ENCODE data around the gene PCNX3. TPM values are rescaled to one million over a fixed set of nuclear protein-coding genes. Genes with fewer than 3 reads are reported as not detected.

The PCNX3 gene
- total and polyA plus RNA-seq, 2 of the 13 experiments (the other 11 are each of a cell fraction or from before 2014, with no cell fraction given) = 16.2 to 23.0 TPM

DNA sequence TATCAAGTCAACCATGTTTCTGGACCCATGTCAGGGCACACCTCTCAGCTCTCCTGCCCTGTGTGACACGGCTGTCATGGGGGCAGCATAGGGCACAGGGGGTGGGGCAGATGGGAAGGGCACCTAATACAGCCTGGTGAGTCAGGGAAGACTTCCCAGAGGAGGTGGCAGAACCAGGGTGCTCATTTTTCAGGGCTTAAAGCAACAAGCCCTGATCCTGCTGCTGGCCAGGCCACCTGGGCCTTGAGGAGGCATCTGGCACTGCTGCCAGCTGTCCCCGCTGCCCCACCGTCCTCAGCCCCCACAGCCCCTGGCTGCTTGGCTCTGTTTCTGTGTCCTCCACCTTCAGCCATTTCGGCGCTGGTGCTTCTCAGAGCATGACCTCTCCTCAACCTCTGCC, 5.9 kb upstream of the PCNX3 start:
- no peaks in the 10 kb centered on the region; a peak in 1 of 5 replicates for H3K27me3 ChIP-seq (ENCODE audit: control insufficient read depth in 1 of 2, insufficient read depth in 2 of 2, low read length in 2 of 2)
- WGBS (ENCODE audit: low lambda C conversion rate) = 90% methylated on average over 5 of the region's 5 CpGs
- TF ChIP-seq KDM5A (IDR thresholded peaks at IDR 0.05; ENCODE audit: borderline replicate concordance, low read length) (no peak), MIER3 (CRISPR knock-in tag; IDR thresholded peaks at IDR 0.05; ENCODE audit: borderline replicate concordance) (no peak), AGO2 (optimal IDR thresholded peaks at IDR 0.05; ENCODE audit: low read depth, low read length) (peak; percentile 65), RBFOX2 (IDR thresholded peaks at IDR 0.05; ENCODE audit: low read depth, low read length) (peak; percentile 60)
- DNase-seq (ENCODE audit: low spot score) = no peak
- H3K27ac ChIP-seq (ENCODE audit: extremely low read length, insufficient read depth, low read length) = no peak overlapping the region
- in situ Hi-C loops (cut with HindIII; ENCODE audit: extremely low pct_ligation_motif_present, low pct_unique_long_range_greater_than_20kb) = loop anchor here (5.0 kb wide), 1 partner anchor 32 kb away; the partner anchor contains the start of gene EHBP1L1
- H3K4me1 ChIP-seq (ENCODE audit: insufficient read depth, low read length) = peaks cover 37% of the 10 kb centered on the region
- BruUV-seq (replicated peaks) = no TSS peak
- no peak overlapping the region for H3K4me2 ChIP-seq (ENCODE audit: low read depth, low read length)
- peaks cover 49% of the 10 kb centered on the region for H3K79me2 ChIP-seq (ENCODE audit: insufficient read depth, low read length)
- no peak for ATAC-seq
- H3K9me3 ChIP-seq (ENCODE audit: low read length) = no peaks in the 10 kb centered on the region
- CTCF ChIA-PET (ENCODE audit: low intra/inter-chr PET ratio, low total read pairs) = no interaction called here
- no peak for FAIRE-seq
- POLR2A ChIA-PET = interaction anchor here (1.0 to 1.7 kb wide), 5 partner anchors 12 to 53 kb away, joined by 3 to 5 read pairs (median 4); partner anchors contain the start of genes KCNK7, RELA and SIPA1
- no peak overlapping the region for H2AFZ ChIP-seq (ENCODE audit: low read length)
- H4K20me1 ChIP-seq (ENCODE audit: insufficient read depth, low read length) = peaks cover 21% of the 10 kb centered on the region; the same call in 1 of the 2 replicates
- intact Hi-C loops (cut with micrococcal nuclease; ENCODE audit: unreplicated experiment) = no loop called here
- H3K9ac ChIP-seq (ENCODE audit: insufficient read depth, low read depth, low read length) = no peak overlapping the region
- peaks cover 29 to 61% of the 10 kb centered on the region in 2 experiments for H3K36me3 ChIP-seq (replicated peaks in 1 of 2; ENCODE audit: control insufficient read depth in 1 of 2, insufficient read depth in 2 of 2, low read length in 2 of 2)
- no peak overlapping the region for H3K4me3 ChIP-seq (replicated peaks in 1 of 3; ENCODE audit: insufficient read depth in 1 of 3, low read depth in 2 of 3, low read length in 3 of 3)

DNA sequence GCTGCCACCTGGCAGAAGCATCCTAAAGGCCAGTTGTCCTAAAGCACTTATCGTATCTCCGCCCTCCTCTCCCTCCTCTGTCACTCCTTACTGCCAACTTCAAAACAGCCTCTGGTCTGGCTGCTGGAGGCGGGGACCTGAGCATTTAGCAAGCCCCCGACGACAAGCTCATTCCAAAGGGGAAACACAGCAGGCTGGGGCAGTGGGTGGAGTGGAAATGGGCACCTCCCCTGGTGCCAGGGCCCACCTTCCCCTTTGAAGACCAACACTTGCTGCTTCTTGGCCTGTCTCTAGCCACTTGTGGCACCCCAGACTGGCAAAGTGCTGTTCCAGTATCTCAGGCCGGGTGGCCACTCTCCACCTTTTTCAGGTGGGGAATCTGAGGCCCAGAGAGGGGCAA, 5.2 kb upstream of the PCNX3 start:
- H3K4me2 ChIP-seq (ENCODE audit: low read depth, low read length) = peak overlapping the region; percentile 96
- in situ Hi-C loops (cut with HindIII; ENCODE audit: extremely low pct_ligation_motif_present, low pct_unique_long_range_greater_than_20kb) = loop anchor here (5.0 kb wide), 1 partner anchor 33 kb away; the partner anchor contains the start of gene EHBP1L1
- peaks cover 52% of the 10 kb centered on the region for H3K79me2 ChIP-seq (ENCODE audit: insufficient read depth, low read length)
- H3K27me3 ChIP-seq (ENCODE audit: control insufficient read depth in 1 of 2, insufficient read depth in 2 of 2, low read length in 2 of 2) = no peaks in the 10 kb centered on the region; a peak in 1 of 5 replicates
- ATAC-seq (no peak), DNase-seq (ENCODE audit: low spot score) (no peak), FAIRE-seq (no peak)
- peak overlapping the region in 1 of 3 experiments; percentile 97; a peak in 1 of 6 replicates for H3K4me3 ChIP-seq (replicated peaks in 1 of 3; ENCODE audit: insufficient read depth in 1 of 3, low read depth in 2 of 3, low read length in 3 of 3)
- H3K36me3 ChIP-seq (replicated peaks in 1 of 2; ENCODE audit: control insufficient read depth in 1 of 2, insufficient read depth in 2 of 2, low read length in 2 of 2) = peaks cover 26 to 54% of the 10 kb centered on the region in 2 experiments; a peak in 4 of 5 replicates
- peak overlapping the region; percentile 18 for H3K27ac ChIP-seq (ENCODE audit: extremely low read length, insufficient read depth, low read length)
- intact Hi-C loops (cut with micrococcal nuclease; ENCODE audit: unreplicated experiment) = no loop called here
- ChIA-PET CTCF (ENCODE audit: low intra/inter-chr PET ratio, low total read pairs) (no interaction called here), POLR2A (interaction anchor here (0.8 to 1.3 kb wide), 7 partner anchors 10 to 59 kb away, joined by 3 to 4 read pairs (median 4); partner anchors contain the start of genes KCNK7, RELA and ZNRD2)
- peaks cover 37% of the 10 kb centered on the region for H3K4me1 ChIP-seq (ENCODE audit: insufficient read depth, low read length)
- no peak overlapping the region for H2AFZ ChIP-seq (ENCODE audit: low read length)
- WGBS (ENCODE audit: low lambda C conversion rate) = 74% methylated on average over 6 of the region's 6 CpGs
- H4K20me1 ChIP-seq (ENCODE audit: insufficient read depth, low read length) = peaks cover 21% of the 10 kb centered on the region; the same call in 1 of the 2 replicates
- peak overlapping the region; percentile 95; the same call in 1 of the 2 replicates for H3K9ac ChIP-seq (ENCODE audit: insufficient read depth, low read depth, low read length)
- no TSS peak for BruUV-seq (replicated peaks)
- no peaks in the 10 kb centered on the region for H3K9me3 ChIP-seq (ENCODE audit: low read length)
- TF ChIP-seq, protein P1, sequence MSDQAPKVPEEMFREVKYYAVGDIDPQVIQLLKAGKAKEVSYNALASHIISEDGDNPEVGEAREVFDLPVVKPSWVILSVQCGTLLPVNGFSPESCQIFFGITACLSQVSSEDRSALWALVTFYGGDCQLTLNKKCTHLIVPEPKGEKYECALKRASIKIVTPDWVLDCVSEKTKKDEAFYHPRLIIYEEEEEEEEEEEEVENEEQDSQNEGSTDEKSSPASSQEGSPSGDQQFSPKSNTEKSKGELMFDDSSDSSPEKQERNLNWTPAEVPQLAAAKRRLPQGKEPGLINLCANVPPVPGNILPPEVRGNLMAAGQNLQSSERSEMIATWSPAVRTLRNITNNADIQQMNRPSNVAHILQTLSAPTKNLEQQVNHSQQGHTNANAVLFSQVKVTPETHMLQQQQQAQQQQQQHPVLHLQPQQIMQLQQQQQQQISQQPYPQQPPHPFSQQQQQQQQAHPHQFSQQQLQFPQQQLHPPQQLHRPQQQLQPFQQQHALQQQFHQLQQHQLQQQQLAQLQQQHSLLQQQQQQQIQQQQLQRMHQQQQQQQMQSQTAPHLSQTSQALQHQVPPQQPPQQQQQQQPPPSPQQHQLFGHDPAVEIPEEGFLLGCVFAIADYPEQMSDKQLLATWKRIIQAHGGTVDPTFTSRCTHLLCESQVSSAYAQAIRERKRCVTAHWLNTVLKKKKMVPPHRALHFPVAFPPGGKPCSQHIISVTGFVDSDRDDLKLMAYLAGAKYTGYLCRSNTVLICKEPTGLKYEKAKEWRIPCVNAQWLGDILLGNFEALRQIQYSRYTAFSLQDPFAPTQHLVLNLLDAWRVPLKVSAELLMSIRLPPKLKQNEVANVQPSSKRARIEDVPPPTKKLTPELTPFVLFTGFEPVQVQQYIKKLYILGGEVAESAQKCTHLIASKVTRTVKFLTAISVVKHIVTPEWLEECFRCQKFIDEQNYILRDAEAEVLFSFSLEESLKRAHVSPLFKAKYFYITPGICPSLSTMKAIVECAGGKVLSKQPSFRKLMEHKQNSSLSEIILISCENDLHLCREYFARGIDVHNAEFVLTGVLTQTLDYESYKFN (CRISPR knock-in tag; conservative IDR thresholded peaks at IDR 0.05) = no peak
- TF ChIP-seq FOXA1 (IDR thresholded peaks at IDR 0.05) (no peak), FOXA1 (CRISPR knock-in tag; IDR thresholded peaks at IDR 0.05) (no peak), ZNF607 (CRISPR knock-in tag; IDR thresholded peaks at IDR 0.05; ENCODE audit: borderline replicate concordance) (no peak), ZIK1 (CRISPR knock-in tag; IDR thresholded peaks at IDR 0.05; ENCODE audit: borderline replicate concordance, low read depth) (no peak), ZNF543 (CRISPR knock-in tag; IDR thresholded peaks at IDR 0.05) (no peak), ZFP90 (CRISPR knock-in tag; IDR thresholded peaks at IDR 0.05; ENCODE audit: borderline replicate concordance) (no peak), IKZF4 (CRISPR knock-in tag; IDR thresholded peaks at IDR 0.05; ENCODE audit: borderline replicate concordance, low read depth, not compliant biosample characterization) (no peak), ELF3 (CRISPR knock-in tag; IDR thresholded peaks at IDR 0.05) (no peak), MBNL3 (CRISPR knock-in tag; conservative IDR thresholded peaks at IDR 0.05) (no peak)
